ENCODE results near the gene BICD1. TPM values are rescaled to one million over a fixed set of nuclear protein-coding genes. Genes with fewer than 3 reads are reported as not detected.

BICD1 gene
- total and polyA plus RNA-seq, 2 of the 13 experiments (the other 11 are each of a cell fraction or from before 2014, with no cell fraction given) = 4.5 to 5.2 TPM

- H3K27ac ChIP-seq (ENCODE audit: extremely low read length, insufficient read depth, low read length) = no peak overlapping the region
- H3K4me2 ChIP-seq (ENCODE audit: low read depth, low read length) = no peak overlapping the region
- no peaks in the 10 kb centered on the region for H3K36me3 ChIP-seq (replicated peaks in 1 of 2; ENCODE audit: control insufficient read depth in 1 of 2, insufficient read depth in 2 of 2, low read length in 2 of 2)
- TF ChIP-seq ZNF253 (CRISPR knock-in tag; IDR thresholded peaks at IDR 0.05; ENCODE audit: borderline replicate concordance) (no peak), ZNF468 (CRISPR knock-in tag; IDR thresholded peaks at IDR 0.05) (no peak), CHD2 (IDR thresholded peaks at IDR 0.05; ENCODE audit: low read depth, low read length) (no peak), ATRX (CRISPR knock-in tag; IDR thresholded peaks at IDR 0.05; ENCODE audit: borderline replicate concordance) (no peak)
- no TSS peak for BruUV-seq (replicated peaks)
- in situ Hi-C loops (cut with HindIII; ENCODE audit: extremely low pct_ligation_motif_present, low pct_unique_long_range_greater_than_20kb) (no loop called here), intact Hi-C loops (cut with micrococcal nuclease; ENCODE audit: unreplicated experiment) (no loop called here)
- no peak overlapping the region for H3K4me3 ChIP-seq (replicated peaks in 1 of 3; ENCODE audit: insufficient read depth in 1 of 3, low read depth in 2 of 3, low read length in 3 of 3)
- WGBS (ENCODE audit: low lambda C conversion rate) = 97% methylated on average over 2 of the region's 2 CpGs
- no peak overlapping the region for H3K9ac ChIP-seq (ENCODE audit: insufficient read depth, low read depth, low read length)
- no peak overlapping the region for H2AFZ ChIP-seq (ENCODE audit: low read length)
- peaks cover 9% of the 10 kb centered on the region; the same call in 1 of the 2 replicates for H3K4me1 ChIP-seq (ENCODE audit: insufficient read depth, low read length)
- no peaks in the 10 kb centered on the region for H3K79me2 ChIP-seq (ENCODE audit: insufficient read depth, low read length)
- ATAC-seq = no peak
- H4K20me1 ChIP-seq (ENCODE audit: insufficient read depth, low read length) = no peaks in the 10 kb centered on the region
- H3K9me3 ChIP-seq (ENCODE audit: low read length) = no peaks in the 10 kb centered on the region
- H3K27me3 ChIP-seq (ENCODE audit: control insufficient read depth in 1 of 2, insufficient read depth in 2 of 2, low read length in 2 of 2) = no peaks in the 10 kb centered on the region
- POLR2A ChIA-PET = no interaction called here
- DNase-seq (ENCODE audit: low spot score) = no peak
- FAIRE-seq = no peak
- CTCF ChIA-PET (ENCODE audit: low intra/inter-chr PET ratio, low total read pairs) = no interaction called here
Observed at GRCh38 chr12:32277774-32278173, 171.1 kb downstream of the BICD1 start.

- Histone ChIP-seq H3K27ac (ENCODE audit: extremely low read length, insufficient read depth, low read length) (no peak overlapping the region), H3K36me3 (replicated peaks in 1 of 2; ENCODE audit: control insufficient read depth in 1 of 2, insufficient read depth in 2 of 2, low read length in 2 of 2) (no peaks in the 10 kb centered on the region), H3K79me2 (ENCODE audit: insufficient read depth, low read length) (no peaks in the 10 kb centered on the region), H3K4me2 (ENCODE audit: low read depth, low read length) (no peak overlapping the region), H3K4me1 (ENCODE audit: insufficient read depth, low read length) (no peaks in the 10 kb centered on the region), H3K4me3 (replicated peaks in 1 of 3; ENCODE audit: insufficient read depth in 1 of 3, low read depth in 2 of 3, low read length in 3 of 3) (no peak overlapping the region), H3K9me3 (ENCODE audit: low read length) (no peaks in the 10 kb centered on the region), H4K20me1 (ENCODE audit: insufficient read depth, low read length) (no peaks in the 10 kb centered on the region), H3K9ac (ENCODE audit: insufficient read depth, low read depth, low read length) (no peak overlapping the region), H2AFZ (ENCODE audit: low read length) (no peak overlapping the region), H3K27me3 (ENCODE audit: control insufficient read depth in 1 of 2, insufficient read depth in 2 of 2, low read length in 2 of 2) (no peaks in the 10 kb centered on the region)
- intact Hi-C loops (cut with micrococcal nuclease; ENCODE audit: unreplicated experiment) = no loop called here
- no TSS peak for BruUV-seq (replicated peaks)
- in situ Hi-C loops (cut with HindIII; ENCODE audit: extremely low pct_ligation_motif_present, low pct_unique_long_range_greater_than_20kb) = no loop called here
- ChIA-PET CTCF (ENCODE audit: low intra/inter-chr PET ratio, low total read pairs) (no interaction called here), POLR2A (no interaction called here)
- WGBS (ENCODE audit: low lambda C conversion rate) = 96% methylated on average over 3 of the region's 3 CpGs
- FAIRE-seq (no peak), DNase-seq (ENCODE audit: low spot score) (no peak), ATAC-seq (no peak)
- TF ChIP-seq ATF5 (CRISPR knock-in tag; IDR thresholded peaks at IDR 0.05; ENCODE audit: low read depth) (no peak), SKI (IDR thresholded peaks at IDR 0.05; ENCODE audit: partially characterized antibody) (no peak), HBP1 (CRISPR knock-in tag; IDR thresholded peaks at IDR 0.05; ENCODE audit: low read depth) (no peak), MAFK (conservative IDR thresholded peaks at IDR 0.05 in 1 of 2, IDR thresholded peaks at IDR 0.05 in 1 of 2; ENCODE audit: low read length in 2 of 2) (no peak), JUN (CRISPR knock-in tag; IDR thresholded peaks at IDR 0.05) (no peak), ZNF598 (CRISPR knock-in tag; IDR thresholded peaks at IDR 0.05; ENCODE audit: borderline replicate concordance) (no peak), SMARCC2 (IDR thresholded peaks at IDR 0.05) (no peak), ARID4A (CRISPR knock-in tag; IDR thresholded peaks at IDR 0.05; ENCODE audit: borderline replicate concordance) (no peak)
Observed at GRCh38 chr12:32281098-32281497, 174.5 kb downstream of the BICD1 start.

Measured in HepG2 (cell line).